ENCODE results near the gene CPED1. TPM values are rescaled to one million over a fixed set of nuclear protein-coding genes. Genes with fewer than 3 reads are reported as not detected.
A peak's percentile ranks its signal among the peaks of the same experiment; 100 is the strongest.

CPED1 gene
- total RNA-seq, 1 experiment from 2014 or later, result 1.8 TPM

DNA sequence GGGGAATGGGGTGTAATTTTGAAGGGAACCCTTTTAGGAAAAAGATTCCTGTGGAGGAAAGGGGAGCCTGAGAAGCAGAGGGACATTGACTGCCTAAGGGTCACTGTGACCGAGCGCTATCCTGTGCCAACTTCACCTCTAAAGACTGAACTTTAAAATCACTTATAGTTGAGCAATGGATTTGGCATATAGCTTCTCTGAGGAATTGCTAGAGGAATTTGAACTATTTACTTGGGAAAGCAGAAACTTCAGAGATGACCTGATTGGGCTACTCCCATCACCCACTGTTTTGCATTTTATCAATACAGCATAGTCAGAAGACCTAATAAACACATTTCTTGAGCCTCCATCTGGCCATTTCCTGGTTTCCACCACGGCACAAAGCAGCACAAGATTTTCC lies 316.6 kb downstream of the CPED1 start:
- H3K36me3 ChIP-seq (ENCODE audit: low read depth, low read length), result no peaks in the 10 kb centered on the region

DNA sequence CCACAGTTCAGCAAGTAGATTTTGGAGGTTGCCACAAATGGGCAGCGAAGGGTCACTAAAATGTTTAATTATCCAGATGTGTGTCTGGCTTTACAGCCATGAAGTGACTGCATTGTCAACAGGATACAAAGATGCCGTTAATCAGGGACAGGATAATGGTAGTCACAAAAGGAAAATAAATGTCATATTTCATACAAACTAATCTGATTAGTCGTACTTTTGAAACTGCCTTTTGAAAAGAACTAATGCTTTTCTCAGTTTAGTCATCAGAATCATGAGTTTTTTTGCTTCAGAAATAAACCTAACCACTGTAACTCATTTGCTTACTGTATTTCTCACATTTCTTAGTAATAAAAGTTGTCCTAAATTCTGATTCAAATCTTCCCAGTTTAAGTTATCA lies 318.1 kb downstream of the CPED1 start:
- intact Hi-C loops (cut with micrococcal nuclease), result no loop called here
- DNase-seq, result no peak

More for the DNA sequence above, 316.6 kb downstream of the CPED1 start:
- no peak overlapping the region for H2AFZ ChIP-seq (ENCODE audit: low read length)
- CTCF ChIA-PET, result no interaction called here
- H3F3A ChIP-seq (ENCODE audit: low read length, unreplicated experiment), result no peaks in the 10 kb centered on the region
- no TSS peak for BruUV-seq (replicated peaks)
- no peak overlapping the region for H3K9ac ChIP-seq (ENCODE audit: low read length)
- no peaks in the 10 kb centered on the region for H3K79me2 ChIP-seq (ENCODE audit: low read length)
- ATAC-seq, result no peak
- no peaks in the 10 kb centered on the region for H4K20me1 ChIP-seq (ENCODE audit: low read length)
- H3K4me3 ChIP-seq (ENCODE audit: low read length), result no peak overlapping the region
- peaks cover 28% of the 10 kb centered on the region for H3K4me1 ChIP-seq (ENCODE audit: insufficient read depth, low read length)
- POLR2A ChIA-PET (ENCODE audit: unreplicated experiment), result no interaction called here
- H3K9me2 ChIP-seq (replicated peaks; ENCODE audit: low read length), result no peaks in the 10 kb centered on the region
- no peaks in the 10 kb centered on the region for H3K9me3 ChIP-seq (ENCODE audit: low read length)
- no peak overlapping the region for H3K27ac ChIP-seq (ENCODE audit: low read length)
- H3K27me3 ChIP-seq (ENCODE audit: low read length), result no peaks in the 10 kb centered on the region
- DNase-seq, result no peak
- no peak for TF ChIP-seq EZH2phosphoT487 (IDR thresholded peaks at IDR 0.05; ENCODE audit: borderline replicate concordance, low read length)
- no peak for TF ChIP-seq EZH2 (IDR thresholded peaks at IDR 0.05; ENCODE audit: low read length, unreplicated experiment)
- TF ChIP-seq, protein P1, sequence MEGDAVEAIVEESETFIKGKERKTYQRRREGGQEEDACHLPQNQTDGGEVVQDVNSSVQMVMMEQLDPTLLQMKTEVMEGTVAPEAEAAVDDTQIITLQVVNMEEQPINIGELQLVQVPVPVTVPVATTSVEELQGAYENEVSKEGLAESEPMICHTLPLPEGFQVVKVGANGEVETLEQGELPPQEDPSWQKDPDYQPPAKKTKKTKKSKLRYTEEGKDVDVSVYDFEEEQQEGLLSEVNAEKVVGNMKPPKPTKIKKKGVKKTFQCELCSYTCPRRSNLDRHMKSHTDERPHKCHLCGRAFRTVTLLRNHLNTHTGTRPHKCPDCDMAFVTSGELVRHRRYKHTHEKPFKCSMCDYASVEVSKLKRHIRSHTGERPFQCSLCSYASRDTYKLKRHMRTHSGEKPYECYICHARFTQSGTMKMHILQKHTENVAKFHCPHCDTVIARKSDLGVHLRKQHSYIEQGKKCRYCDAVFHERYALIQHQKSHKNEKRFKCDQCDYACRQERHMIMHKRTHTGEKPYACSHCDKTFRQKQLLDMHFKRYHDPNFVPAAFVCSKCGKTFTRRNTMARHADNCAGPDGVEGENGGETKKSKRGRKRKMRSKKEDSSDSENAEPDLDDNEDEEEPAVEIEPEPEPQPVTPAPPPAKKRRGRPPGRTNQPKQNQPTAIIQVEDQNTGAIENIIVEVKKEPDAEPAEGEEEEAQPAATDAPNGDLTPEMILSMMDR (conservative IDR thresholded peaks at IDR 0.05; ENCODE audit: low read depth, low read length), result no peak
- H3K4me2 ChIP-seq (ENCODE audit: low read length), result no peak overlapping the region
- intact Hi-C loops (cut with micrococcal nuclease), result no loop called here

DNA sequence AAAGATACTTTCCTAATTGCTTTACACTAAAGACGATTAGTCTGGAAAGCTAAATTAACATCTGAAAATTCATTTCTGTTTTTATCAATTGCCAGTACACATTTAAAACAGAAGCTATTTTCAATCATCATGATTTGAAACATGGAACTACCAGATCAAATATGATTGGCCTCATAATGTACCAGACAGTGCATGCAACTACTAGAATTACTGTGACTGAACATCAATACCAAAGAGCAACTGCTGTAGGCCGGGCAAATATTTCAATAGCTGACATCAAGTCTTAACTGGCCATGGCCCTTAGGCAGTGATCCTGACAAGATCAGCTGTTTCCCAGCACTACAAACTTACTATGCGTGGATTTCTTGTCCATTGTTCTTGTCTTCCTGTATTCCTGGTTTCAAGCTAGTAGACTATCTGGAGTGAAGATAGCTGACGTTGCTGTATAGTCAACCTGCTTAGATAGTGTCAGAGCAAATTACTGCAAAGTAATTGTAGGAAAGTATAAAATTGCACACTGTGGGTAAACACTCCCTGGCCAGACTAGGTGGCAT lies 318.6 kb downstream of the CPED1 start:
- no peak for TF ChIP-seq EZH2phosphoT487 (IDR thresholded peaks at IDR 0.05; ENCODE audit: borderline replicate concordance, low read length)
- TF ChIP-seq, protein P1 (conservative IDR thresholded peaks at IDR 0.05; ENCODE audit: low read depth, low read length), result no peak
- no peak for TF ChIP-seq EZH2 (IDR thresholded peaks at IDR 0.05; ENCODE audit: low read length, unreplicated experiment)
- Histone ChIP-seq H3K36me3 (ENCODE audit: low read depth, low read length) (no peaks in the 10 kb centered on the region), H3K27me3 (ENCODE audit: low read length) (no peaks in the 10 kb centered on the region), H3K4me2 (ENCODE audit: low read length) (no peak overlapping the region), H3K4me1 (ENCODE audit: insufficient read depth, low read length) (peaks cover 10% of the 10 kb centered on the region), H4K20me1 (ENCODE audit: low read length) (no peaks in the 10 kb centered on the region), H3K9me3 (ENCODE audit: low read length) (no peaks in the 10 kb centered on the region), H3K9me2 (replicated peaks; ENCODE audit: low read length) (no peaks in the 10 kb centered on the region), H3K79me2 (ENCODE audit: low read length) (no peaks in the 10 kb centered on the region), H2AFZ (ENCODE audit: low read length) (no peak overlapping the region), H3K27ac (ENCODE audit: low read length) (no peak overlapping the region), H3K4me3 (ENCODE audit: low read length) (no peak overlapping the region), H3K9ac (ENCODE audit: low read length) (no peak overlapping the region), H3F3A (ENCODE audit: low read length, unreplicated experiment) (no peaks in the 10 kb centered on the region)
- ChIA-PET POLR2A (ENCODE audit: unreplicated experiment) (interaction anchor here (0.6 kb wide), 1 partner anchor 50 kb away, joined by 4 read pairs; no protein-coding TSS in a partner anchor), CTCF (no interaction called here)
- intact Hi-C loops (cut with micrococcal nuclease), result no loop called here
- ATAC-seq, result no peak
- no peak for DNase-seq
- no TSS peak for BruUV-seq (replicated peaks)

More for the DNA sequence above, 318.1 kb downstream of the CPED1 start:
- TF ChIP-seq EZH2 (IDR thresholded peaks at IDR 0.05; ENCODE audit: low read length, unreplicated experiment), result no peak
- TF ChIP-seq, protein P1 (conservative IDR thresholded peaks at IDR 0.05; ENCODE audit: low read depth, low read length), result no peak
- TF ChIP-seq EZH2phosphoT487 (IDR thresholded peaks at IDR 0.05; ENCODE audit: borderline replicate concordance, low read length), result no peak
- H3K36me3 ChIP-seq (ENCODE audit: low read depth, low read length), result no peaks in the 10 kb centered on the region
- ChIA-PET POLR2A (ENCODE audit: unreplicated experiment) (interaction anchor here (0.6 kb wide), 1 partner anchor 50 kb away, joined by 4 read pairs; no protein-coding TSS in a partner anchor), CTCF (no interaction called here)
- no peak overlapping the region for H3K27ac ChIP-seq (ENCODE audit: low read length)
- H3K4me3 ChIP-seq (ENCODE audit: low read length), result no peak overlapping the region
- H3K4me1 ChIP-seq (ENCODE audit: insufficient read depth, low read length), result peaks cover 15% of the 10 kb centered on the region
- no peaks in the 10 kb centered on the region for H3K9me2 ChIP-seq (replicated peaks; ENCODE audit: low read length)
- H3K9ac ChIP-seq (ENCODE audit: low read length), result no peak overlapping the region
- H2AFZ ChIP-seq (ENCODE audit: low read length), result peak overlapping the region; percentile 47; the same call in 1 of the 2 replicates
- H3K4me2 ChIP-seq (ENCODE audit: low read length), result no peak overlapping the region
- no TSS peak for BruUV-seq (replicated peaks)
- H3K9me3 ChIP-seq (ENCODE audit: low read length), result no peaks in the 10 kb centered on the region
- no peaks in the 10 kb centered on the region for H4K20me1 ChIP-seq (ENCODE audit: low read length)
- no peaks in the 10 kb centered on the region for H3K27me3 ChIP-seq (ENCODE audit: low read length)
- no peaks in the 10 kb centered on the region for H3K79me2 ChIP-seq (ENCODE audit: low read length)
- no peak for ATAC-seq
- no peaks in the 10 kb centered on the region for H3F3A ChIP-seq (ENCODE audit: low read length, unreplicated experiment)

Measured in PC-3 (cell line).